Hypothalamus (tissue), 51 donors: ENCODE results near the gene PRAMEF14.
"Not testable (repeated sequence)": the region's sequence is repeated elsewhere in the genome, so short reads cannot be mapped to it uniquely, and the experiment has no call there.

Experiments used
- DNase-seq, 51 donors: peaks; one replicate each; lab custom pipeline; 2025; lab: John Stamatoyannopoulos, UW

Gene PRAMEF14, protein sequence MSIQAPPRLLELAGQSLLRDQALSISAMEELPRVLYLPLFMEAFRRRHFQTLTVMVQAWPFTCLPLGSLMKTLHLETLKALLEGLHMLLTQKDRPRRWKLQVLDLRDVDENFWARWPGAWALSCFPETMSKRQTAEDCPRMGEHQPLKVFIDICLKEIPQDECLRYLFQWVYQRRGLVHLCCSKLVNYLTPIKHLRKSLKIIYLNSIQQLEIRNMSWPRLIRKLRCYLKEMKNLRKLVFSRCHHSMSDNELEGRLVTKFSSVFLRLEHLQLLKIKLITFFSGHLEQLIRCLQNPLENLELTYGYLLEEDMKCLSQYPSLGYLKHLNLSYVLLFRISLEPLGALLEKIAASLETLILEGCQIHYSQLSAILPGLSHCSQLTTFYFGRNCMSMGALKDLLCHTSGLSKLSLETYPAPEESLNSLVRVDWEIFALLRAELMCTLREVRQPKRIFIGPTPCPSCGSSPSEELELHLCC

DNA sequence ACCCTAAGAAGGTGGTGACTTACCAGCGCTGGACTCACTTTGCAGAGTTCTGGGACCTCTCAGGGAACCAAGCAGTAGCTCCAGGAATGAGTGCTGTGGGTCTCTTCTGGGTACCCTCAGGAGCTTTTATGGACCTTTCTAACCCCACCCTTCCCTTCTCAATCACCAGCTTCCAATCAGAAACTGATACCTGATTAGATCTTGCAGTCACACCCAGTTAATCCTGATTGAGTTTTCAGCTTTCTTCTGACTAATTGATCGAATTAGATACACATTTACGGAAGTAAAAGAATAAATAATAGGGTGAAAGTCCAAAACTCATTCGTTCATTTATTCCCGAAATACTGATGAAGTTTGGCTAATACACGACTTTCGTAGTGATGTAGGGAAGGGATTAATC is at the start of gene PRAMEF14:
Gene PRAMEF14, minus strand, starts transcription at position 101 of the 400 bp plus-strand sequence. CDS start 1,820 bp downstream, outside the sequence.
- DNase-seq = not testable (repeated sequence)

DNA sequence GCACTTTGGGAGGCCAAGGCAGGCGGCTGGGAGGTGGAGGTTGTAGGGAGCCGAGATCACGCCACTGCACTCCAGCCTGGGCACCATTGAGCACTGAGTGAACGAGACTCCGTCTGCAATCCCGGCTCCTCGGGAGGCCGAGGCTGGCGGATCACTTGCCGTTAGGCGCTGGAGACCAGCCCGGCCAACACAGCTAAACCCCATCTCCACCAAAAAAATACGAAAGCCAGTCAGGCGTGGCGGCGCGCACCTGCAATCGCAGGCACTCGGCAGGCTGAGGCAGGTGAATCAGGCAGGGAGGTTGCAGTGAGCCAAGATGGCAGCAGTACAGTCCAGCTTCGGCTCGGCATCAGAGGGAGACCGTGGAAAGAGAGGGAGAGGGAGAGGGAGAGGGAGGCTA is 48.4 kb upstream of the PRAMEF14 start:
- DNase-seq = not testable (repeated sequence)

DNA sequence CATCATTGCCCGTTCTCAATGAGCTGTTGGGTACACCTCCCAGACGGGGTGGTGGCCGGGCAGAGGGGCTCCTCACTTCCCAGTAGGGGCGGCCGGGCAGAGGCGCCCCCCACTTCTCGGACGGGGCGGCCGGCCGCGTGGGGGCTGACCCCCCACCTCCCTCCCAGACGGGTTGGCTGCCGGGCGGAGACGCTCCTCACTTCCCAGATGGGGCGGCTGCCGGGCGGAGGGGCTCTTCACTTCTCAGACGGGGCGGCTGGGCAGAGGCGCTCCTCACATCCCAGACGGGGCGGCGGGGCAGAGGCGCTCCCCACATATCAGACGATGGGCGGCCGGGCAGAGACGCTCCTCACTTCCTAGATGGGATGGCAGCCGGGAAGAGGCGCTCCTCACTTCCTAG is 47.8 kb upstream of the PRAMEF14 start:
- DNase-seq = not testable (repeated sequence)

DNA sequence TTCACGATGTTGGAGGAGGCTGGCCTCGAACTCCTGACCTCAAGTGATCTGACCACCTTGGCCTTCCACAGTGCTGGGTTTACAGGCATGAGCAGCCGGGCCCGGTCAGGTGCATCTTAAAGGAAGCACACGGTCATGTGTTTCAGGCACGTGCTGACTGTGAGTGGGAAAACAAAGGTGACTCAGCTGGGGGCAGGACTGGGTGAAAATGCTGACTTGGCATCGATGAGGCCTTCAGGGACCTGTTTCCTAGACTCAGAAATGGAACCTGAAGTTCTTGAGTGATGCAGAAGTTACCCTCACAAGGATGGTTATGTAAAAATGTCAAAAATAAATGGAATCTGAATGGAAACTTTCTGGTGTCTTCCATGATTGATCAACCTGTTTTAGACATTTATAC is 46.1 kb upstream of the PRAMEF14 start:
- not testable (repeated sequence) for DNase-seq

DNA sequence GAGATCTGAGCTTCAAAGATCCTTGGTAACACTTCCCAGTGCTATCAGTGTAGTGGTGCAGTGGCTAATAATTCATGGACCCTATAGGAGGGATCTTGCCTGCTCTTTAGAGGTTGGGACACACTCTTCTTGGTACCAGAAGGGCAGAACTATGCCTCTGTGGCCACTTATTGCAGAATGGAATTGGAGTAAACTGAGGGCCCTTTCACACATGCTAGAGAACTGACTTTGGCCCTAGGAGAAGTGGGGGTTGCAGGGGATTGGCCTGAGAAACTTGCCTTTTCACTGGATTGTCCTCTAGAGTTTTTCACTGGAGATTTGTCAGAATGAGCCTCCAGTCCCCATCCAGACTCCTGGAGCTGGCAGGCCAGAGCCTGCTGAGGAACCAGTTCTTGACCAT is 42.4 kb upstream of the PRAMEF14 start, which contains the start of gene PRAMEF17:
Gene PRAMEF17, plus strand, starts transcription at position 301 of the 400 bp plus-strand sequence. Its CDS starts 26 bp downstream, at position 327.
- not testable (repeated sequence) for DNase-seq

DNA sequence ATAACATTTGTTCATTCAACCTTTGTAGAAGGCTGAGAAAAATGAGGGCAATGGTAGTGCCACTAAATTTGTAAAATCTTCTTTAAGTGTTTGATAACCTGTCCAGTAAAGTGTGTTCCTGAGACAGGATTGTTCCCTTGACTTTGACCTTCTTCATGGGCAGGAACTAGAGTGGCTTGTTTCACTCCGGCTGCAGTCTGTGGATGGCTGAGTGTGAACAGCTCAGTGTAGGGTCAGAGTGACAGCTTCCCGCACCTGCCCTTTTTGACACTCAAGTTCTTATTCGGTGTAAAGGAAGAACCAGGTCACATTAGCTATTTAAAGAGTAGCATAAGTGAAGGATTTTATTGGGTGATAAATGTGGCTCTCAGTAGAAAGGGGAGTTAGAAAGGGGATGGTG is 33.4 kb upstream of the PRAMEF14 start:
- DNase-seq = not testable (repeated sequence)

DNA sequence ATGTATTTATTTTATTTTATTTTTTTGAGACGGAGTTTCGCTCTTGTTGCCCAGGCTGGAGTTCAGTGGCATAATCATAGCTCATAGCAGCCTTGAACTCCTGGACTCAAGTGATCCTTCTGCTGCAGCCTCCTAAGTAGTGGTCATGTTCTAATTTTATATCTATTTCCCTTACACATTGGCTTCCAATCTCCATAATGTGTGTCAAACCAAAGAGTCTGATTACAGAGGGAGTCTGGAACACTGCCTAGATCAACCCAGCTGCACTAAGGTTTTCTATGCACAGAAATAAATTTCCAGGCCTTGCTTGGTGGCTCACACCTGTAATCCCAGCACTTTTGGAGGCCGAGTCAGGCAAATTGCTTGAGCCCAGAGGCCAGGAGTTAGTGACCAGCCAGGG is 32.0 kb upstream of the PRAMEF14 start:
- DNase-seq = not testable (repeated sequence)

DNA sequence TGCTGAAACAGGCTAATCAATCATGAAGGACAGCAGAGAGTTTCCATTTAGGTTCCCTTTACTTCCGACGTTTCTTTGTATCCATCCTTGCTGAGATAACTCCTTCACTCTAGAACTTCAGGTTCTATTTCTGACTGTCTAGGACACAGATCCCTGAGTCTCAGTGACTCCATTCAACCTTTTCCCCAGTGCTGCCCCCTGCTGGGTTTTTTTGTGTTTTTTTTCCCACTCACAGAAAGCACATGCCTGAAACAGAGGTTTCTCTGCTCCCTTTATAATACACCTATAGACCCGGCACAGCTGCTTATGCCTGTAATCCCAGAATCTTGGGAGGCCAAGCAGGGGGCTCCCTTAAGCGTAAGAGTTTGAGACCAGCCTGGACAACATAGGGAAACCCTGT is 21.6 kb upstream of the PRAMEF14 start:
- DNase-seq = peak in 6 of 51 donors; percentile 1 to 10 (median 4)

DNA sequence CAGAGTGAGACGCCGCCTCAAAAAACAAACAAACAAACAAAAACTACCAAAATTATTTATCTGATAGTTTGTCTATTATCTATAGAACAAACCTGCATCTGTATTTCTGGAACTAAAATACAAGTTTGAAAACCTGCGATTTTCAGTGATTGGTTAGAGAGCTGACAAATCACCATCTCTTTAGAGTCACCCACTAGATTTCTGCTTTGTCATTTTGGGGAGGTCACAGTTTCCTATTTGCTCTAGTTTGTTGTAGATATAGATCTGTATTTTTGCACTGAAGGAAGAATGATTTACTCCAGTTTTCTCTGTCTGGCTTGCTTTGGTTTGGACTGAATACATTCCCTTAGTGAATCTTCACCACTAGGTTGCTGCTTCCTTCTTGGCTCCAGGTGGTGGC is 19.6 kb upstream of the PRAMEF14 start:
- DNase-seq = not testable (repeated sequence)

DNA sequence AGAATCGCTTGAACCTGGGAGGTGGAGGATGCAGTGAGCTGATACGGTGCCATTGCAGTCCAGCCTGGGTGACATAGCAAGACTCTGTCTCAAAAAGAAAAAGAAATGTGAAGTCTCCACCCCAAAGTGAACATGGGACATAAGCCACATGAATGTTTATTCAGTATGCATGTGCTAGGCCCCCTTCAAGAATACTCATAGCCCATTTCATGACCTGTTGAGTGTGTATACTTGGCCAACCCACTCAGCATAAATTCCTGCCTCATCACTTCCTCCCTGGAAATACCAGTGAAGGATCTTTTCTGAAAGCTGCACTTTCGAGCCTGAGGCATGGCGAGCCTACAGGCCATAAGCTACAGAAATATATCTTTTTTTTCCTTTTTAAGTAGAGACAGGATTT is 18.0 kb upstream of the PRAMEF14 start:
- not testable (repeated sequence) for DNase-seq

DNA sequence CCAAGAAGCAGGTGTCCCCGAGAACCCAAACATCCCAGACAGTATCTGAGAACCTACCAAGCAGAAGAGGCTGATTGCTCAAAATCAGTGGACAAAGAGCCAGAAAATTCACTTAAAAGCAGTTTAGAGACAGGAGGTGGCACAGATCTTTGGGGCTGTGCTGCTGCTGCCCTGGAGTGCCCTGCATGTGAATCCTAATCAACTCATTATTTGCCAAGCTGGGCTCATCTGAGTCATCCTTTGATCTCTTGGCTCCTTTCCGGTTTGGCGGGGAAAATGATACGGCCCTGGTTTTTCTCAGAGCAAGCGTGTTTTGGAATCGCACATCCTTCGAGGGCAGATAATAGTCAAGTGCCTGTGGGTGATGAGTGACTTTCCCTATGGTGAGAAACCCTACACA is 15.4 kb upstream of the PRAMEF14 start:
- not testable (repeated sequence) for DNase-seq

DNA sequence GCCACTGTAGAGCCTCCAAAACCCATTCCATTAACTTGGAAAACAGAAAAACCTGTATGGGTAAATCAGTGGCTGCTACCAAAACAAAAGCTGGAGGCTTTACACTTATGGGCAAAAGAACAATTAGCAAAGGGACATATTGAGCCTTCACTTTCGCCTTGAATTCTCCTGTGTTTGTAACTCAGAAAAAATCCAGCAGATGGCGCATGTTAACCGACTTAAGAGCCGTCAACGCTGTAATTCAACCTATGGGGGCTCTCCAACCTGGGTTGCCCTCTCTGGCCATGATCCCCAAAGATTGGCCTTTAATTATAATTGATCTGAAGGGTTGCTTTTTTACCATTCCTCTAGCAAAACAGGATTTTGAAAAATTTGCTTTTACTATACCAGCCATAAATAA is 9.8 kb upstream of the PRAMEF14 start:
- peak in 6 of 51 donors; percentile 5 to 36 (median 10) for DNase-seq

DNA sequence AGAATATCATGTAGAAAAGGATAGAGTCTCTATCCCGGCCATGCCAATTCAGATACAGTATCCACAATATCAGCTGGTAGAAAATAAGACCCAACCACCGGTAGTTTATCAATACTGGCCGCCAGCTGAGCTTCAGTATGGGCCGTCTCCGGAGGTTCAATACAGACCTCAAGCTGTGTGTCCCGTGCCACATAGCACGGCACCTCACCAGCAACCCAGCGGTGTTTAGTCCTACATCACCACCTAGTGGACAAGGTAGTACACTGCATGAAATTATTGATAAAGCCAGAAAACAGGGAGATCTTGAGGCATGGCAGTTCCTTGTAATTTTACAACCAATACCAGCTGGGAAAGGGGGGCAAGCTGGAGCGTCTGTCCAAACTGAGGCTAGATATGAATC is 7.5 kb upstream of the PRAMEF14 start:
- not testable (repeated sequence) for DNase-seq

DNA sequence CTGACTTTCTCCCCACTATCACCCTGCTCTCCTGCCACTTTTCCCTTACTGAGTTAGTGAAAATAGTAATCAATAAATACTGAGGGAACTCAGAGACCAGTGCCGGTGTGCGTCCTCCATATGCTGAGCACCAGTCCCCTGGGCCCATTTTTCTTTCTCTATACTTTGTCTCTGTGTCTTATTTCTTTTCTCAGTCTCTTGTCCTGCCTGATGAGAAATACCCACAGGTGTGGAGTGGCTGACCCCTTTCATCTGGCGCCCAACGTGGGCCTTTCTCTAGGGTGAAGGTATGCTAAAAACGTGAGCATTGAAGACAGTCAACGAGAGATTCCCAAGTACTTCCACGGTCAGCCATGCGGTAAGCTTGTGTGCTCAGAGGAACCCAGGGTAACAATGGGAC is 6.5 kb upstream of the PRAMEF14 start:
- DNase-seq = not testable (repeated sequence)

DNA sequence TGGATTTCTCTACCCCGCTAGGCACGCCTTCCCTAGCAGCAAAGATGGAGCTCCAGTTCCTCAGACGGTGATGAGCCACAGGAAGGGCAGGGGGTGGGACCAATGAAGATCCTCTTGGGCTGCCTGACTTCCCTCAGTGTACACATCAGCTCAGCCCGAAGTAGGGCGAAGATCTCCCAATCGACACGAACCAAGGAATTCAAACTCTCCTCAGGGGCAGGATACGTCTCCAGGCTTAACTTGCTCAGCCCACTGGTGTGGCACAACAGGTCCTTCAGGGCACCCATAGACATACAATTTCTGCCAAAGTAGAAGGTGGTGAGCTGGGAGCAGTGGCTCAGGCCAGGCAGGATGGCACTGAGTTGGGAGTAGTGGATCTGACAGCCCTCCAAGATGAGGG is 4.4 kb downstream of the PRAMEF14 start:
- DNase-seq = not testable (repeated sequence)

DNA sequence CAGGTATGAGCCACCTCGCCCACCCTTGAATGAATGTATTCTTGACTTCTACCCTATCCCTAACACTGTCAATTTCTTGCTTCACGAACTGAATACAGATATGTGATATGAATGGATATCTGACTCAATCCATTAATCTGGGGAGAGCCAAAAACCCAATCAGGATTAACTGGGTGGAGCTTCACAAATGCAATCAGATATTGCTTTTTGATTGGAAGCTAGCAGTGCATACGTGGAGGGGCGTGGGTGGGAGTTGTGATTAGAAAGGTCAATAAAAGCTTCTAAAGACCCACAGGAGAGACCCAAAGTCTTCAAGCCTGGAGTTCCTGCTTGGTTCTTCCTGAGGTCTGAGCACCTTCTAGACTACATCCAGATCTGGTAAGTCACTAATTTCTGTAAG is 31.7 kb downstream of the PRAMEF14 start, which contains the start of gene PRAMEF15:
Gene PRAMEF15, plus strand, starts transcription at position 301 of the 400 bp plus-strand sequence. CDS start 2,827 bp downstream, outside the sequence.
- DNase-seq = not testable (repeated sequence)

DNA sequence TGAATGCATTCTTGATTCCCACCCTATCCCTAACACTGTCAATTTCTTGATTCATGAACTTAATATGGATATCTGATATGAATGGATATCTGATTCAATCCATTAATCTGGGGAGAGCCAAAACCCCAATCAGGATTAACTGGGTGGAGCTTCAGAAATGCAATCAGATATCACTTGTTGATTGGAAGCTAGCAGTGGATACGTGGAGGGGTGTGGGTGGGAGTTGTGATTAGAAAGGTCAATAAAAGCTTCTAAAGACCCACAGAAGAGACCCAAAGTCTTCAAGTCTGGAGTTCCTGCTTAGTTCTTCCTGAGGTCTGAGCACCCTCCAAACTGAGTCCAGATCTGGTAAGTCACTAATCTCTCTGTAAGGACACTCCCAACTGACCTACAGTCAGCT is 43.7 kb downstream of the PRAMEF14 start, which contains the start of gene PRAMEF33:
Gene PRAMEF33, plus strand, starts transcription at position 301 of the 400 bp plus-strand sequence. CDS start 2,416 bp downstream, outside the sequence.
- not testable (repeated sequence) for DNase-seq

DNA sequence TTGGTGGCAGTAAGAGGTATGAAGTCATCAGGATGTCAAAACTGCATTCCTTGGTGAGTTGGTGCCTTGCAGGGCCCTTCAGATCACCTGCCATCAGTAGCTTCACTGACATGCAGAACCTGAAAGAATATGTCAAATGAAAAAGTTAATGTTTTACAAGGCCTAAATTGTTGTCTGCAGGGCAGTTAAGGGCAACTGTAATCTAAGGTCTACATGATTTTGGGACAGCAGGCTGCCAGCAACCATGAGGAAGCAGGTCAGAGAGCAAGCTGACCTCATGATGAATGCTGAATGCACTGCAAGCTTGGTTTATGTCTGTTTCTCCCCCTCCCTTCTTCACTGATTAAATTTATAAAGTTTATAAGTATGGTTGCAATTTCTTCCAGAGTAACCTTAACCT is 44.7 kb downstream of the PRAMEF14 start:
- not testable (repeated sequence) for DNase-seq

DNA sequence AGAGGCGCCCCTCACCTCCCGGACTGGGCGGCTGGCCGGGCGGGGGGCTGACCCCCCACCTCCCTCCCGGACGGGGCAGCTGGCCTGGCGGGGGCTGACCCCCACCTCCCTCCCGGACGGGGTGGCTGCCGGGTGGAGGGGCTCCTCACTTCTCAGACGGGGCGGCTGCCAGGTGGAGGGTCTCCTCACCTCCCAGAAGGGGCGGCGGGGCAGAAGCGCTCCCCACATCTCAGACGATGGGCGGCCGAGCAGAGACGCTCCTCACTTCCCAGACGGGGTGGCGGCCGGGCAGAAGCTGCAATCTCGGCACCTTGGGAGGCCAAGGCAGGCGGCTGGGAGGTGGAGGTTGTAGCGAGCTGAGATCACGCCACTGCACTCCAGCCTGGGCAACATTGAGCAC is 48.2 kb downstream of the PRAMEF14 start:
- DNase-seq = not testable (repeated sequence)

DNA sequence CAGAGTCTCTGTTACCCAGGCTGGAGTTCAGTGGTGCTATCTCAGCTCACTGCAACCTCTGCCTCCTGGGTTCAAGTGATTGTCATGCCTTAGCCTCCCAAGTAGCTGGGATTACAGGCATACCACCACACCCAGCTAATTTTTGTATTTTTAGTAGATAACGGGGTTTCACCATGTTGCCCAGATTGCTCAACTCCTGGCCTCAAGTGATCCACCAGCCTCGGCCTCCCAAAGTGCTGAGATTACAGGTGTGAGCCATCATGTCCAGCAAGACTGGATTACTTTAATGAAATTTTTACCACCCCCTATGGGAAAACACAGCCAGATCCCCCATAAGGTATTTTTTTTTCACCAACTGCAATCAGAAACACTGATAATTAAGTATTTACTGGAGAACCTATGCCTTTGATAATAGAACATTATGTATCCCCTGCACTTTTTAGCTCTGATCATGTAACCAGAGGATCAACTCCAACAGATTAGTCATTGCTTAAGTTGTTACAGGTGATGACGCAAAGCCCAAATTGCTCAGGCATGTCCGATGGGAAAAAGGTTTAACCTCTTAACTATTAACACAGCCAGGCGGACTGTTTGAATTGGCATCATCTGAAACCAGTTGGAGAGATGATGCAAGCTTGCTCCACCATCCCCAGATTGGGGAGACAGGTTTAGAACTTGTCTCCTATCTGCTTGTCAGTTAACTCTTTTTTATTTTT is 49.6 kb downstream of the PRAMEF14 start:
- not testable (repeated sequence) for DNase-seq
